Type B pancreatic cell (in vitro differentiated cells): Measurements from ENCODE around the gene SLCO6A1. TPM values are rescaled to one million over a fixed set of nuclear protein-coding genes. Genes with fewer than 3 reads are reported as not detected.

Experiments used
- DNase-seq: peaks from one replicate; pipeline ENCODE4 v3.0.0; 2021; ENCODE audit warnings: mixed read lengths; ENCODE audit not compliant: unreplicated experiment; ENCODE audit errors: extremely low spot score
- H3K27ac Mint-ChIP-seq: 2 replicates; pipeline ENCODE4 v1.8.0; 2021; ENCODE audit warnings: mild to moderate bottlenecking, mixed read lengths
- H3K27me3 Mint-ChIP-seq: 2 replicates; pipeline ENCODE4 v1.8.0; 2021; ENCODE audit warnings: mixed read lengths
- H3K36me3 Mint-ChIP-seq: 2 replicates; pipeline ENCODE4 v1.8.0; 2021; ENCODE audit warnings: mixed read lengths
- H3K4me1 Mint-ChIP-seq: one replicate; pipeline ENCODE4 v1.8.0; 2021; ENCODE audit warnings: mixed read lengths; ENCODE audit not compliant: unreplicated experiment
- H3K4me3 Mint-ChIP-seq: 2 replicates; pipeline ENCODE4 v1.8.0; 2021; ENCODE audit warnings: mild to moderate bottlenecking, mixed read lengths
- H3K9me3 Mint-ChIP-seq: 2 replicates; pipeline ENCODE4 v1.8.0; 2021; ENCODE audit warnings: mixed read lengths
- CTCF ChIP-seq: fragments of 200-600 bp; sonication (generic); conservative IDR thresholded peaks from 2 replicates; pipeline ENCODE4 v1.5.0; 2021; ENCODE audit warnings: antibody characterized with exemption, mild to moderate bottlenecking
- total RNA-seq: library from RNA; stranded (reverse); gene quantifications from 2 replicates; pipeline ENCODE4 v1.2.1, GENCODE V29; 2021; ENCODE audit warnings: low replicate concordance

Gene SLCO6A1
- total RNA-seq, 1 donor from 2014 or later = 0.43 TPM

- H3K4me3 Mint-ChIP-seq = no peak overlapping the region
- H3K4me1 Mint-ChIP-seq = no peaks in the 10 kb centered on the region
- H3K27ac Mint-ChIP-seq = no peak overlapping the region
- H3K36me3 Mint-ChIP-seq = no peaks in the 10 kb centered on the region
- TF ChIP-seq CTCF = no peak
- DNase-seq = no peak
- H3K9me3 Mint-ChIP-seq = no peaks in the 10 kb centered on the region
- H3K27me3 Mint-ChIP-seq = no peaks in the 10 kb centered on the region
Measured at GRCh38 chr5:102341681-102342288, 157.0 kb downstream of the SLCO6A1 start.

GRCh38 chr5:102324714-102325113, 174.1 kb downstream of the SLCO6A1 start:
- Mint-ChIP-seq H3K36me3 (no peaks in the 10 kb centered on the region), H3K4me1 (no peaks in the 10 kb centered on the region), H3K27me3 (no peaks in the 10 kb centered on the region), H3K4me3 (no peak overlapping the region), H3K27ac (no peak overlapping the region), H3K9me3 (no peaks in the 10 kb centered on the region)
- DNase-seq = no peak
- TF ChIP-seq CTCF = no peak

Other genes with a start within 250 kb of the SLCO6A1 start
- gene SLCO4C1, start 202.7 kb downstream of the SLCO6A1 start, total RNA-seq = 4.6 and 11.0 TPM in 2 replicates